H9 (cell line): Measurements from ENCODE around the gene SLCO4A1. TPM values are rescaled to one million over a fixed set of nuclear protein-coding genes. Genes with fewer than 3 reads are reported as not detected.

Experiments
- DNase-seq: peaks from one replicate; pipeline ENCODE4 v3.0.0-alpha.2; 2017
- H2AFZ ChIP-seq: one replicate; pipeline ENCODE4 v1.6.1; 2013; ENCODE audit warnings: mild to moderate bottlenecking, low read length, control low read depth, moderate library complexity
- H2AK5ac ChIP-seq: 2 replicates; pipeline ENCODE4 v1.6.1; 2013; ENCODE audit warnings: low read length, control low read depth, mixed read lengths; ENCODE audit not compliant: insufficient read length
- H2BK120ac ChIP-seq: one replicate; pipeline ENCODE4 v1.6.1; 2013; ENCODE audit warnings: low read depth, mild to moderate bottlenecking, low read length, control low read depth, inconsistent platforms; ENCODE audit not compliant: poor library complexity, severe bottlenecking
- H2BK12ac ChIP-seq: 2 replicates; pipeline ENCODE4 v1.6.1; 2013; ENCODE audit warnings: low read length, control low read depth, mixed read lengths, low read depth; ENCODE audit not compliant: insufficient read length
- H2BK15ac ChIP-seq: 2 replicates; pipeline ENCODE4 v1.6.1; 2013; ENCODE audit warnings: low read depth, low read length, control low read depth
- H2BK20ac ChIP-seq: one replicate; pipeline ENCODE4 v1.6.1; 2013; ENCODE audit warnings: low read depth, mild to moderate bottlenecking, low read length, control low read depth, inconsistent platforms; ENCODE audit not compliant: poor library complexity, severe bottlenecking
- H2BK5ac ChIP-seq: 2 replicates; pipeline ENCODE4 v1.6.1; 2013; ENCODE audit warnings: low read length, control low read depth, mixed read lengths; ENCODE audit not compliant: insufficient read length
- H3K14ac ChIP-seq: 2 replicates; pipeline ENCODE4 v1.6.1; 2013; ENCODE audit warnings: low read length, control low read depth; ENCODE audit not compliant: insufficient read depth
- H3K18ac ChIP-seq: 2 replicates; pipeline ENCODE4 v1.6.1; 2013; ENCODE audit warnings: low read depth, mild to moderate bottlenecking, mixed read lengths, low read length, control low read depth; ENCODE audit not compliant: insufficient read length
- H3K23ac ChIP-seq: 2 replicates; pipeline ENCODE4 v1.6.1; 2013; ENCODE audit warnings: low read length, control low read depth, mixed read lengths, low read depth; ENCODE audit not compliant: insufficient read length
- H3K23me2 ChIP-seq: 2 replicates; pipeline ENCODE4 v1.6.1; 2013; ENCODE audit warnings: low read depth, mild to moderate bottlenecking, mixed read lengths, low read length, control low read depth; ENCODE audit not compliant: insufficient read length, poor library complexity, severe bottlenecking
- H3K27ac ChIP-seq: 2 replicates; pipeline ENCODE4 v1.5.1; 2013; ENCODE audit warnings: low read length, control low read depth, mixed read lengths, low read depth; ENCODE audit not compliant: insufficient read length
- H3K27me3 ChIP-seq: 2 replicates; pipeline ENCODE4 v1.6.1; 2013; ENCODE audit warnings: low read length, control low read depth, inconsistent platforms; ENCODE audit not compliant: insufficient read depth
- H3K4ac ChIP-seq: 2 replicates; pipeline ENCODE4 v1.6.1; 2013; ENCODE audit warnings: low read depth, mild to moderate bottlenecking, control low read depth, inconsistent platforms, low read length, moderate library complexity
- H3K4me1 ChIP-seq: 2 replicates; pipeline ENCODE4 v1.6.1; 2013; ENCODE audit warnings: low read length, control low read depth, inconsistent platforms; ENCODE audit not compliant: insufficient read depth
- H3K4me2 ChIP-seq: 2 replicates; pipeline ENCODE4 v1.6.1; 2013; ENCODE audit warnings: low read length, control low read depth, mixed read lengths; ENCODE audit not compliant: insufficient read length, insufficient read depth
- H3K56ac ChIP-seq: 2 replicates; pipeline ENCODE4 v1.6.1; 2013; ENCODE audit warnings: low read depth, mild to moderate bottlenecking, mixed read lengths, low read length, control low read depth; ENCODE audit not compliant: insufficient read length
- H3K79me1 ChIP-seq: 2 replicates; pipeline ENCODE4 v1.6.1; 2013; ENCODE audit warnings: low read depth, mild to moderate bottlenecking, moderate library complexity, low read length, control low read depth, inconsistent platforms; ENCODE audit not compliant: insufficient read depth, poor library complexity, severe bottlenecking
- H3K79me2 ChIP-seq: 2 replicates; pipeline ENCODE4 v1.6.1; 2013; ENCODE audit warnings: low read length, control low read depth, inconsistent platforms; ENCODE audit not compliant: insufficient read depth
- H3K9ac ChIP-seq: 2 replicates; pipeline ENCODE4 v1.6.1; 2013; ENCODE audit warnings: low read length, control low read depth, mixed read lengths; ENCODE audit not compliant: insufficient read length; ENCODE audit errors: extremely low read depth
- H3K9me3 ChIP-seq: one replicate; pipeline ENCODE4 v1.6.1; 2013; ENCODE audit warnings: low read depth, low read length, inconsistent platforms; ENCODE audit not compliant: control insufficient read depth
- H3T11ph ChIP-seq: one replicate; pipeline ENCODE4 v1.6.1; 2013; ENCODE audit warnings: mild to moderate bottlenecking, low read length, control low read depth, inconsistent platforms
- H4K20me1 ChIP-seq: one replicate; pipeline ENCODE4 v1.6.1; 2013; ENCODE audit not compliant: control insufficient read depth, insufficient read length, insufficient read depth
- H4K5ac ChIP-seq: 2 replicates; pipeline ENCODE4 v1.6.1; 2013; ENCODE audit warnings: low read depth, mild to moderate bottlenecking, mixed read lengths, low read length, control low read depth; ENCODE audit not compliant: insufficient read length
- H4K8ac ChIP-seq: replicated peaks from 2 replicates; pipeline ENCODE4 v1.6.1; 2013; ENCODE audit warnings: low read length, control low read depth, mixed read lengths, low read depth; ENCODE audit not compliant: insufficient read length
- H4K91ac ChIP-seq: 2 replicates; pipeline ENCODE4 v1.6.1; 2013; ENCODE audit warnings: low read depth, mild to moderate bottlenecking, moderate library complexity, mixed read lengths, low read length, control low read depth; ENCODE audit not compliant: insufficient read length
- H3K27ac Mint-ChIP-seq, 3 experiments: 2 replicates in 2 of 3; 3 replicates in 1 of 3; pipeline ENCODE4 v1.8.0; 2020 to 2021; ENCODE audit warnings: mixed read lengths in 3 of 3, mild to moderate bottlenecking in 1 of 3, moderate library complexity in 1 of 3
- H3K27me3 Mint-ChIP-seq: 2 replicates; pipeline ENCODE4 v1.8.0; 2021; ENCODE audit warnings: low read depth, mild to moderate bottlenecking, moderate library complexity, mixed read lengths
- H3K36me3 Mint-ChIP-seq, 3 experiments: 2 replicates in 2 of 3; 3 replicates in 1 of 3; pipeline ENCODE4 v1.8.0; 2020 to 2021; ENCODE audit warnings: low read depth in 3 of 3, mixed read lengths in 3 of 3; ENCODE audit not compliant: insufficient read depth in 1 of 3
- H3K4me1 Mint-ChIP-seq, 2 experiments: 2 replicates each; pipeline ENCODE4 v1.8.0; 2020; ENCODE audit warnings: mixed read lengths in 2 of 2
- H3K4me3 Mint-ChIP-seq, 2 experiments: 2 replicates in 1 of 2; 3 replicates in 1 of 2; pipeline ENCODE4 v1.8.0; 2020 to 2021; ENCODE audit warnings: mild to moderate bottlenecking in 2 of 2, mixed read lengths in 2 of 2, moderate library complexity in 1 of 2
- H3K9me3 Mint-ChIP-seq, 2 experiments: 2 replicates in 1 of 2; 3 replicates in 1 of 2; pipeline ENCODE4 v1.8.0; 2020; ENCODE audit warnings: mild to moderate bottlenecking in 2 of 2, mixed read lengths in 2 of 2, moderate library complexity in 1 of 2
- CTCF ChIP-seq: fragments of 200-600 bp; sonication (generic); conservative IDR thresholded peaks from 3 replicates; pipeline ENCODE4 v1.8.0; 2021; ENCODE audit warnings: antibody characterized with exemption, mild to moderate bottlenecking
- WGBS: extraction: QIAGEN DNeasy Blood & Tissue Kit; methylation state at CpG from one replicate; pipeline ENCODE4 v1.1.7; 2013; ENCODE audit warnings: missing lambda C conversion rate, low lambda C conversion rate, mixed read lengths; ENCODE audit not compliant: insufficient read length; ENCODE audit errors: extremely low coverage; 5-methylcytosine and 5-hydroxymethylcytosine counted together
- total RNA-seq: library from RNA; stranded (reverse); gene quantifications from 2 replicates; pipeline ENCODE4 v1.2.1, GENCODE V29; 2021

The SLCO4A1 gene
- total RNA-seq, 1 experiment from 2014 or later, result 9.4 TPM

GRCh38 chr20:62643521-62644043 lies 1.3 kb downstream of the SLCO4A1 start:
- H3K27me3 ChIP-seq, result peaks cover 9% of the 10 kb centered on the region; the same call in 1 of the 2 replicates
- H3K36me3 Mint-ChIP-seq, result peaks cover 0 to 2% (median 0%) of the 10 kb centered on the region in 3 experiments; a peak in 1 of 7 replicates

More at GRCh38 chr20:62643521-62644043, 1.3 kb downstream of the SLCO4A1 start:
- H3K23ac ChIP-seq, result no peak overlapping the region
- H3K9ac ChIP-seq, result no peak overlapping the region
- H4K8ac ChIP-seq, result no peak overlapping the region
- H3K4me1 ChIP-seq, result peaks cover 5% of the 10 kb centered on the region
- no peak overlapping the region for H3K56ac ChIP-seq
- peaks cover 3% of the 10 kb centered on the region; the same call in 1 of the 2 replicates for H3K79me2 ChIP-seq
- H3K27ac ChIP-seq, result no peak overlapping the region
- H2AK5ac ChIP-seq, result no peak overlapping the region
- Mint-ChIP-seq H3K4me1 (peaks cover 10 to 27% of the 10 kb centered on the region in 2 experiments), H3K27ac (no peak overlapping the region), H3K27me3 (peaks cover 58% of the 10 kb centered on the region), H3K9me3 (no peaks in the 10 kb centered on the region; a peak in 1 of 5 replicates), H3K4me3 (peak overlapping the region; percentile 67 to 70)
- no peak overlapping the region for H3K18ac ChIP-seq
- H2AFZ ChIP-seq, result no peak overlapping the region
- H3T11ph ChIP-seq, result no peak overlapping the region
- peaks cover 8% of the 10 kb centered on the region for H3K23me2 ChIP-seq
- no peak overlapping the region for H3K14ac ChIP-seq
- H2BK15ac ChIP-seq, result no peak overlapping the region
- H3K79me1 ChIP-seq, result no peaks in the 10 kb centered on the region
- no peak overlapping the region for H2BK20ac ChIP-seq
- H4K20me1 ChIP-seq, result no peaks in the 10 kb centered on the region
- H2BK12ac ChIP-seq, result no peak overlapping the region
- H2BK5ac ChIP-seq, result no peak overlapping the region
- no peaks in the 10 kb centered on the region for H3K9me3 ChIP-seq
- no peak for DNase-seq
- no peak for TF ChIP-seq CTCF
- no peak overlapping the region for H4K91ac ChIP-seq
- peak overlapping the region; percentile 67 for H3K4me2 ChIP-seq
- no peak overlapping the region for H3K4ac ChIP-seq
- WGBS, result no CpG with 5 or more reads among the region's 14 CpGs
- no peak overlapping the region for H4K5ac ChIP-seq
- no peak overlapping the region for H2BK120ac ChIP-seq
